Measurements from ENCODE around the gene RBM38.

RBM38 gene

DNA sequence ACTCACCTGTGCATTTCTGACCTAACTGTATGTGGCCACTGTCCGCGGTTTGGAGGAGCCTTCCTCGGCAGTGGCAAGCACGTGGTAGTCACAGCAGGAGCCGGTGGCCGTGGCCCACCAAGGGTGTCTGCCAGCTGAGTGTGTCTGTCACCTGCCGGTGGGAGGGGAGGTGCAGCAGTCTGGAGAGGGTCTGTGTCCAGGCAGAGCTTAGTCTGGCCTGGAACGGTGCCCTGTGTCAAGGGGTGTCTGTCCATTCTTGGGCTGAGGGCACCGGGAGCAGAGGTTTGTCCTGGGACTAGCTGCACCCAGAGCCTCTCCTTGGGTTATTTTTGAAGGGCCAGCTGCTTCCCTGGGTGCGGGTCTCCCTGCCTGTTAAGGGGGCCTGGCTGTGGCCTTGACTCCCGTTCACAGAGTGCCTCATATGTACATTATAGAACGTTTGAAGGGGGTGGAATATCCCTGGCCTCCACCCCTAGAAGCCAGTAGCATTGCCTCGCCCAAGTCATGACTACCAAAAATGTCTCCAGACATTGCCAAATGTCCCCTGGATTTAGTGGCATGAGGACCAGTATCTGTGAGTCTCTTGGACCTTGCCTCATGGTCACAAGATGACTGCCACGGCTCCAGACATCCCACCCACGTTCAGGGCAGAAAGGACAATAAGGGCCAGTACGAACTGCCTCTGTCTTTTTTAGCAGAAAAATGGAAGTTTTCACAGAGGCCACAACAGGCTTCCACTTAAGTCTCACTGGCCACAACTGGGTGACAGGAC is 5.2 kb downstream of the RBM38 start:
- no peak for DNase-seq (ENCODE audit: low read depth)
- TF ChIP-seq, protein P1, sequence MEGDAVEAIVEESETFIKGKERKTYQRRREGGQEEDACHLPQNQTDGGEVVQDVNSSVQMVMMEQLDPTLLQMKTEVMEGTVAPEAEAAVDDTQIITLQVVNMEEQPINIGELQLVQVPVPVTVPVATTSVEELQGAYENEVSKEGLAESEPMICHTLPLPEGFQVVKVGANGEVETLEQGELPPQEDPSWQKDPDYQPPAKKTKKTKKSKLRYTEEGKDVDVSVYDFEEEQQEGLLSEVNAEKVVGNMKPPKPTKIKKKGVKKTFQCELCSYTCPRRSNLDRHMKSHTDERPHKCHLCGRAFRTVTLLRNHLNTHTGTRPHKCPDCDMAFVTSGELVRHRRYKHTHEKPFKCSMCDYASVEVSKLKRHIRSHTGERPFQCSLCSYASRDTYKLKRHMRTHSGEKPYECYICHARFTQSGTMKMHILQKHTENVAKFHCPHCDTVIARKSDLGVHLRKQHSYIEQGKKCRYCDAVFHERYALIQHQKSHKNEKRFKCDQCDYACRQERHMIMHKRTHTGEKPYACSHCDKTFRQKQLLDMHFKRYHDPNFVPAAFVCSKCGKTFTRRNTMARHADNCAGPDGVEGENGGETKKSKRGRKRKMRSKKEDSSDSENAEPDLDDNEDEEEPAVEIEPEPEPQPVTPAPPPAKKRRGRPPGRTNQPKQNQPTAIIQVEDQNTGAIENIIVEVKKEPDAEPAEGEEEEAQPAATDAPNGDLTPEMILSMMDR (IDR thresholded peaks at IDR 0.05; ENCODE audit: insufficient read depth, low read depth, low read length, missing control alignments) = no peak
- no peak overlapping the region for H3K4me3 ChIP-seq (ENCODE audit: low read length)

DNA sequence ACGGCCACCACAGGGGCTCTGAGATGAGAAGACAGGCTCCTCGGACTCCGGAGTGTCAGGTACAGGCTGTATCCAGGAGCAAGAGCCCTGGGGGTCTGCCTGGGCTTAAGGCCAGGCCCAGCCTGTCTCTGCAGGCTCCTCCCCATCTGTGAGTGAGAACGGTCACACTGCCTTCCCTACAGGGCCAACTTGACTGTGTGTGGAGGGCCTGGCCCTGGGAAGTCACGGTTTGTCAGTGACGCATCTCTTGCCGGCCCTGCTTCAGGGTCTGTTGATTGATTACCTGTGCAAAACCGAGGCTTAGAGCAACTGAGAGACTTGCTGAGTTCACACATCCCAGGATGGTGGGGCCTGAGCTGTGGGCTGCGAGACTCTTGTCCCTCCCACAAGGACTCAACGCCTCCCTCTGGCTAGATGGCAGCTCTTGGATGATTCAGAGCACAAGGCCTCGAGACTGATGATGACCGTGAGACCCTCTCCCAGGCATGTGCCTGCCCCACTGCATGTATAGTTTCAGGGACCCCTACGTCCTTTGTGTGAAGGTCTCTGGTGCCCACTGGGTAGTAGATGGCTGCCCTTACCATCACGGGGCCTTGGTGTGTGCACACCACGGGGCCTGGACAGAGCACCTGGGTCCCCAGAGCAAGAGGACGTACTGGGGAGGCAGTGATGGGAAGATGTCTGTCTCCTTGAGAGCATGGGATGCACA is 5.9 kb downstream of the RBM38 start:
- H3K4me3 ChIP-seq (ENCODE audit: low read length) = no peak overlapping the region
- no peak for DNase-seq (ENCODE audit: low read depth)
- TF ChIP-seq, protein P1 (IDR thresholded peaks at IDR 0.05; ENCODE audit: insufficient read depth, low read depth, low read length, missing control alignments) = no peak

DNA sequence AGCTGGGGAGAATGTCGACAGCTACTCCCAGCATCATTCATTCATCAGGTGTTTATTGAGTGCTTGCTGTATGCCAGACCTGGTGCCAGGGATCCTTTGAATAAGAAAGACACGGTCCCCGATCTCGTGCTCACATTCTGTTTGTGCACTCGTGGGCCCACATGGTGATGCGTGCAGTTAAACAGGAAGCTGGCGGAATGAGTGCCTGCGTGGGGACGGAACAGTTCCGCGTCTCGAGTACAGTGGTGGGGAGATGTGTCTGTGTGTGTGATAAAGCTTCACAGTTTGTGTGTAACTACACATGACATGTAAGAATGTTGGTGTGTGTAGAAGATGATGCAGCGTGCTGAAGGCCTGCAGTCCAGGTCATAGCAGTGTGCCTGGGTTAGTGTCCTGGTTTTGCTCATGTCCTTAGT is 6.5 kb downstream of the RBM38 start:
- TF ChIP-seq, protein P1 (IDR thresholded peaks at IDR 0.05; ENCODE audit: insufficient read depth, low read depth, low read length, missing control alignments) = no peak
- H3K4me3 ChIP-seq (ENCODE audit: low read length) = no peak overlapping the region
- DNase-seq (ENCODE audit: low read depth) = no peak

DNA sequence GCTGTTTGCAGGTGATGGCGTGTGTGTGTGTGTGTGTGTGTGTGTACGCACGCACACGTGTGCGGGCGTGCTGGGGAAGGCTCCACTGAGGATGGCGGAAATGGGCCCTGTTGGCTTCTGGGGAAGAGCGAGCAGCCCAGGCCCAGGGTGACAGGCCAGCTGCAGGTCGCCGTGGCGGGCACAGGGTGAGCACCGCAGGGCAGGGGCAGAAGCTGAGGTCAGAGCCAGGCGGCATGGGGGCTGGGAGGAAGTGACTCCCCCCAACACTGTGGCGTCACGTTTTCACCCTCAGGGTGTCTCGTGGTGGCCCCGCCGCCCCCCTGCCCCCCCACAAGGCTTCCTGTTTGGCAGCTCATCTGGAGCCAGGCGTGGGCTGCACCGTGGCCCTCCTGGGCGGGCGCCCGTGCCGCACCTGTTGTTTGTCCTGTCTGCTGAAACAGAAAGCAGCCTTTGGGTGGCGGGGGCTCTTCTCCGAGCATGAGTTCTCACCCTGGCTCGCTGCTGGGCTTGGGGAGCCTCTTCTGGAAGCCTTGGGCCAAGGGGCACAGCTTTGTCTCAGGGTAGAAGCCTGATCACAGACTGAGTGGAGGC is 7.1 kb downstream of the RBM38 start:
- DNase-seq (ENCODE audit: low read depth) = no peak
- H3K4me3 ChIP-seq (ENCODE audit: low read length) = no peak overlapping the region

DNA sequence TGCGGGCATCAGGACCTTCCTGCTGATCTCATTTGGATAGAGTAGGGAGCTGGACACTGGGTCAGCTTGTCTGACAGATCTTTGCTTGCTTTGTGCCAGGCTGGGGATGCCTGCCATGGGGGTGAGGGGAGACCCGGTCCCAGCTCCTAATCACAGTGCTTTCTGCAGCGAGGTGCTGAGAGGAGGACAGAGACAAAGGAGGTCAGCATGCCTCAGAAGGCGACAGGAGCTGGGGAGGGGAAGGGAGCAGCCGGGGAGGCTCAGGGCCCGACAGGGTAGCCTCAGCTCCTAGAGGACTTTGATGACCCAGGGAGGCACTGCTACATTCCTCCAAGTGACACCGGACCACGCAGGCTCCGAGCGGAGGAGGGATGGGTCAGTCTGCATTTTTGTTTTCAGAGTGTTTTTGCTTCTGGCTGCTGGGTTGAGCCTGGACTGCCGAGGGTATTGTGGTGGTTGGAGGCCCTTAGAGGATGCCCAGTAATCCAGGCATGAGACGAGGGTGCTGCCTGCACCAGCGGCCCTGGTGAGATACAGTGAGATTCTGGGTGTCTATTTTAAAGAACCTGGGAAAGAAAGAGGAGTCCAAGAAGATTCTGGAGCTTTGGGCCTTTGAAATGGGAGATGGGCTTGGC is 7.8 kb downstream of the RBM38 start:
- TF ChIP-seq, protein P1 (IDR thresholded peaks at IDR 0.05; ENCODE audit: insufficient read depth, low read depth, low read length, missing control alignments) = no peak

More for the DNA sequence above, 7.1 kb downstream of the RBM38 start:
- TF ChIP-seq, protein P1 (IDR thresholded peaks at IDR 0.05; ENCODE audit: insufficient read depth, low read depth, low read length, missing control alignments) = no peak

DNA sequence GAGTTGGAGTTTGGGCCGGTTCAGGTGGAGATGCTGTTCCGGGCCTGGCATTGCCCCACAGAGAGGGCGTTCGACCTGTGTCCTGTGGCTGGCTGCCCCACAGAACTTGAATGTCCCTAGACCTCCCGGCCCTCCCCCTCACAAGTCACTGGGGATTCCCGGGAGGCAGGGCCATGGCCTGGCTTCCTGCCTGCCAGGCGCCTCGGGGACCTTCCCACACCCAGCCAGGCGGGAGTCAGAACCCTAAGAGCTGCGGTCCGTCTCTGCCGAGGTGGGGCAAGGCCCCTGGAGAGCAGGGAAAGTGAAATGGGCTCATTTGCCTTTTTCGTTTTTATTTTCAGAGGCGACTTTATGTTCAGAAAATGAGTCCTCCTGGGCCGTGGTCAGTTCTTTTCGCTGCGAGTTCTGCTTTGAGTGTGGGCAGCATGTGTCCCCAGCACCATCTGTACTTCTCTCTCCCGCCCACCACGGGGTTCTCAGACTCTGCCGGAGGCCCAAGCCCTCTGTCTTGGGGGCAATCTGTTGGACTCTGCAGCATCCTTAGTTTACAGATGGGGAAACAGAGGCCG is 8.5 kb downstream of the RBM38 start:
- no peak overlapping the region for H3K4me3 ChIP-seq (ENCODE audit: low read length)
- no peak for DNase-seq (ENCODE audit: low read depth)
- TF ChIP-seq, protein P1 (IDR thresholded peaks at IDR 0.05; ENCODE audit: insufficient read depth, low read depth, low read length, missing control alignments) = no peak

More for the DNA sequence above, 7.8 kb downstream of the RBM38 start:
- DNase-seq (ENCODE audit: low read depth) = no peak
- H3K4me3 ChIP-seq (ENCODE audit: low read length) = no peak overlapping the region

All from epithelial cell of esophagus (primary cell).